SK-N-SH treated with all-trans-retinoic acid at 6 μM for 48 hours (cell line): ENCODE data around the gene HES5.

Source experiments
- CSRNP3 ChIP-seq: fragments of 250-450 bp; sonication (Bioruptor Pico); IDR thresholded peaks from 2 replicates; pipeline ENCODE4 v1.5.1; 2021; ENCODE audit warnings: mild to moderate bottlenecking, moderate library complexity
- OSR1 ChIP-seq: fragments of 250-450 bp; sonication (Bioruptor Pico); IDR thresholded peaks from 2 replicates; pipeline ENCODE4 v1.8.0; 2022; ENCODE audit warnings: moderate library complexity, mild to moderate bottlenecking, inconsistent platforms
- PATZ1 ChIP-seq: fragments of 250-450 bp; sonication (Bioruptor Pico); IDR thresholded peaks from 2 replicates; pipeline ENCODE4 v1.8.0; 2020; ENCODE audit warnings: mild to moderate bottlenecking, moderate library complexity, borderline replicate concordance
- SNAI2 ChIP-seq: fragments of 250-450 bp; sonication (Bioruptor Pico); IDR thresholded peaks from 2 replicates; pipeline ENCODE4 v1.5.0; 2020; ENCODE audit warnings: mild to moderate bottlenecking, moderate library complexity
- TCF4 ChIP-seq: fragments of 250-450 bp; sonication (Bioruptor Pico); IDR thresholded peaks from 2 replicates; pipeline ENCODE4 v1.8.0; 2021; ENCODE audit warnings: mild to moderate bottlenecking, moderate library complexity, borderline replicate concordance
- TOX ChIP-seq: fragments of 250-450 bp; sonication (Bioruptor Pico); IDR thresholded peaks from 2 replicates; pipeline ENCODE4 v1.8.0; 2021; ENCODE audit warnings: mild to moderate bottlenecking, moderate library complexity, borderline replicate concordance
- ZFP3 ChIP-seq: fragments of 250-450 bp; sonication (Bioruptor Pico); IDR thresholded peaks from 2 replicates; pipeline ENCODE4 v1.5.0; 2020; ENCODE audit warnings: mild to moderate bottlenecking, moderate library complexity
- ZFP30 ChIP-seq: fragments of 450-650 bp; formaldehyde crosslinking; IDR thresholded peaks from 2 replicates; pipeline ENCODE4 v1.5.0; 2022; ENCODE audit warnings: mild to moderate bottlenecking, moderate library complexity
- ZNF70 ChIP-seq: fragments of 450-650 bp; formaldehyde crosslinking; IDR thresholded peaks from 2 replicates; pipeline ENCODE4 v1.5.0; 2020; ENCODE audit warnings: mild to moderate bottlenecking, moderate library complexity

- TF ChIP-seq ZFP3 (CRISPR knock-in tag) (no peak), TOX (CRISPR knock-in tag) (no peak), CSRNP3 (CRISPR knock-in tag) (no peak), TCF4 (CRISPR knock-in tag) (no peak), PATZ1 (CRISPR knock-in tag) (no peak), ZNF70 (CRISPR knock-in tag) (no peak), OSR1 (CRISPR knock-in tag) (no peak), SNAI2 (CRISPR knock-in tag) (no peak), ZFP30 (CRISPR knock-in tag) (no peak)
Observed at GRCh38 chr1:2520806-2521205, 9.3 kb downstream of the HES5 start.
